22Rv1 (cell line): ENCODE data around the gene MELTF.

ENCODE experiments used
- ZFX ChIP-seq: fragments of 450-650 bp; IDR thresholded peaks from 2 replicates; pipeline ENCODE4 v1.6.1; 2017; ENCODE audit warnings: antibody characterized with exemption, borderline replicate concordance
- TF ChIP-seq, protein P1 (sequence below): fragments of 450-650 bp; IDR thresholded peaks from 2 replicates; pipeline ENCODE4 v1.5.1; 2017; ENCODE audit warnings: mild to moderate bottlenecking

GRCh38 chr3:196979545-196979944 lies 50.1 kb downstream of the MELTF start:
- TF ChIP-seq, protein P1, sequence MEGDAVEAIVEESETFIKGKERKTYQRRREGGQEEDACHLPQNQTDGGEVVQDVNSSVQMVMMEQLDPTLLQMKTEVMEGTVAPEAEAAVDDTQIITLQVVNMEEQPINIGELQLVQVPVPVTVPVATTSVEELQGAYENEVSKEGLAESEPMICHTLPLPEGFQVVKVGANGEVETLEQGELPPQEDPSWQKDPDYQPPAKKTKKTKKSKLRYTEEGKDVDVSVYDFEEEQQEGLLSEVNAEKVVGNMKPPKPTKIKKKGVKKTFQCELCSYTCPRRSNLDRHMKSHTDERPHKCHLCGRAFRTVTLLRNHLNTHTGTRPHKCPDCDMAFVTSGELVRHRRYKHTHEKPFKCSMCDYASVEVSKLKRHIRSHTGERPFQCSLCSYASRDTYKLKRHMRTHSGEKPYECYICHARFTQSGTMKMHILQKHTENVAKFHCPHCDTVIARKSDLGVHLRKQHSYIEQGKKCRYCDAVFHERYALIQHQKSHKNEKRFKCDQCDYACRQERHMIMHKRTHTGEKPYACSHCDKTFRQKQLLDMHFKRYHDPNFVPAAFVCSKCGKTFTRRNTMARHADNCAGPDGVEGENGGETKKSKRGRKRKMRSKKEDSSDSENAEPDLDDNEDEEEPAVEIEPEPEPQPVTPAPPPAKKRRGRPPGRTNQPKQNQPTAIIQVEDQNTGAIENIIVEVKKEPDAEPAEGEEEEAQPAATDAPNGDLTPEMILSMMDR, result no peak
- TF ChIP-seq ZFX, result no peak
